Measurements from ENCODE around the gene DST.

The DST gene

GRCh38 chr6:56478202-56478601 is 164.5 kb downstream of the DST start:
- no peak for DNase-seq

DNA sequence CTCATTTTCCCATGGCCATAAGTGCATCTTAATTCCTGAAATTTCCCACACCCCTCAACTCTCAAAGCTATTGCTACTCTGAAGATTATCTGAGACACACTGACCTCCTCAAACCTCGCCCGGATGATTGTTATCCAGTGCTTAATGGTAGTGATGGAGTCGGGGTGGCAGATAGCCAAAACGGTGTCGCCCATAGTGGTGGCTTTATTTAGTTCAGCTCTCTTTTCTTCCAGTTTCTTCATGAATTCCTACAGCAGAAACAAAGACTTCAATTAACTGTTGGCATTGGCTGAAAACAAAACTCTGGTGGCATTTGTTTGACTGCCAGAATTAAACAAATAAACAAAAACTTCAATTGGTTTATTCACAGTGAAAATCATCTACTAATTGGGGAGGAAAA is 165.4 kb downstream of the DST start:
- no peak for DNase-seq

DNA sequence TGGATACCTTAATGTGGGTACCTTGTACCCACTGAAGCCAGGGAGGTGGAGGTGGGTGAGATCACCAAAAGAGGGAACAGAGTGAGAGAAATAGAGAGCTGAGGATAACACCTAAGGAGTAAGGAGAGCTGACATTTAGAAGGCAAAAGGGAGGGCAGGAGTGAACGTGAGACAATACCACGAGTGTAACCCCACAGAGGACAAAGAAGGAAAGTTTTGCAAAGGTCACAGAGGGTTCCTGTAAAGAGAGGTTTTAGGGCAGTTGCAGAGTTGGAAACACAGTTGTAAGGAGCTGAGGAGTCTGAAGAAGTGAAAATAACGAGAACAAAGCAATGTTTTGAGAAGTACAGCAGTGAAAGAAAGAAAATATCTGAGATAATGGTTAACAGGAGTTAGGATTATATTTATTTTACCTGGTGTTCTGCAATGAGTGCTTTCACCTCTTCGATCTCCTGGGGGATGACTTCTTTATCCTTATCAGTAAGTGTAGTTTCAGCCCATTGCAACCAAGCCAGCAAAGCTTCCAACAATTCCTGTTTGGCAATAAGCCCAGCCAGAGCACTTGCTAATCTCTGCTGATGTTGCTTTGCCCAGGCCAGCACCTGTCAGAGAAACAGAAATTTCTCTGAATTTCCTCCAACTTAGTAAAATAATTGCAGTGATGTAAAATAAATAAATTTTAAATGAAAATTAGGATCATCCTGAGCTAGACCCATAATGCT is 166.8 kb downstream of the DST start:
- DNase-seq, result no peak

GRCh38 chr6:56474532-56474931 is 168.2 kb downstream of the DST start:
- no peak for DNase-seq

DNA sequence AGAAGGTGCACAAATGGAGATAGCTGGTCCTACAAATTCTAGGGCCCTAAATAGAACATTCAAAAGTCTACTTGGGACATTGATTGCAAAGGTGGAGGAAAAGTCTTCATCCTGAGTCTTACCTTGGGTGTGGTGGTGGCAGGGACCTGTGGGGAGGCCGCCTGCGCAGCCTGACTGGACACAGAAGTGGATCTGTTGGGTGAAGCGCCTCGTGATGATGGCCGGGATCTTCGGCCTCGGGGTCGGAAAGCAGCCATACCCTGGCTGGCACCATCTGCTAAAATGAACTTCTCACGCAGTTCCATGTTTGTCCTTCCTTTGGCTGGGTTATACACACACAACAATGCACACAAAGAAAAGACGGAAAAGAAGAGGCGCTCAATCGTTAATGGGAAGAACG is 179.2 kb downstream of the DST start:
- DNase-seq, result no peak

DNA sequence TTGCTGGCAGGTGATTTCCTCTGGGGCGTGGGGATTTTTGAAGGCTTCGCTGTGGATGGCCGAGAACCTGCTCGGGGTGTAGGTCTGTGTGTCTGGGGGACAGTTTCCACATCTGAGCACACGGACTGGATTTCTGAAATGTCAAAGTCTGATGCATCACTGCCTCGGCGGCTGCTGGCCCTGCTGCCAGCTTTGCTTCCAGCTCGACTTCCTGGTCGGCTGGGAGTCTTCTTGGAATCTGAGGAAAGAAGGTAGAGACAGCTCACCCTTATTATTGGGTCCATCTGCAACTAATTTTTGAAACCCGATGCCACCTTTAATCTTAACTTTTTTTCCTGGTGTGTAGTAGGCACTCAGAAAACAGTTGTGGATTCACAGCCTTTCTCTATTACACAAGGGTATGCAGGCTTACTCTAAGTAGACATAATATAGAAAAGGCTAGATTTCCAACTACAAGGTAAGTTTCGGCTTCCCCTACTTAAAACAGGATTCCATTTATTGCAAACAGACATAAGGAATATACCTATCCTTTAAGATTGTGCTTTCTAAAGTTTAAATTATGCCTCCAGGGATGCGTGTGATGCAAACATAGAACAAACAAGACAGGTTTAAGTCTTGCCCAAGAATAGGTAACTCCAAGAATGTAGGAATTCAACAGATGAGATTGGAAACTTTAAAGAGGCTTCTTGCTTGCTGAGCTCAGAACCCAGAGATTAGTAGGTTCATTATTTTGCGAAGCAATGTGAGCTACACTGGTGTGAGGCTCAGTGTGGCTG is 183.5 kb downstream of the DST start:
- no peak for DNase-seq

GRCh38 chr6:56458324-56458884 is 184.3 kb downstream of the DST start:
- no peak for DNase-seq

GRCh38 chr6:56456785-56457184 is 185.9 kb downstream of the DST start:
- DNase-seq, result no peak

DNA sequence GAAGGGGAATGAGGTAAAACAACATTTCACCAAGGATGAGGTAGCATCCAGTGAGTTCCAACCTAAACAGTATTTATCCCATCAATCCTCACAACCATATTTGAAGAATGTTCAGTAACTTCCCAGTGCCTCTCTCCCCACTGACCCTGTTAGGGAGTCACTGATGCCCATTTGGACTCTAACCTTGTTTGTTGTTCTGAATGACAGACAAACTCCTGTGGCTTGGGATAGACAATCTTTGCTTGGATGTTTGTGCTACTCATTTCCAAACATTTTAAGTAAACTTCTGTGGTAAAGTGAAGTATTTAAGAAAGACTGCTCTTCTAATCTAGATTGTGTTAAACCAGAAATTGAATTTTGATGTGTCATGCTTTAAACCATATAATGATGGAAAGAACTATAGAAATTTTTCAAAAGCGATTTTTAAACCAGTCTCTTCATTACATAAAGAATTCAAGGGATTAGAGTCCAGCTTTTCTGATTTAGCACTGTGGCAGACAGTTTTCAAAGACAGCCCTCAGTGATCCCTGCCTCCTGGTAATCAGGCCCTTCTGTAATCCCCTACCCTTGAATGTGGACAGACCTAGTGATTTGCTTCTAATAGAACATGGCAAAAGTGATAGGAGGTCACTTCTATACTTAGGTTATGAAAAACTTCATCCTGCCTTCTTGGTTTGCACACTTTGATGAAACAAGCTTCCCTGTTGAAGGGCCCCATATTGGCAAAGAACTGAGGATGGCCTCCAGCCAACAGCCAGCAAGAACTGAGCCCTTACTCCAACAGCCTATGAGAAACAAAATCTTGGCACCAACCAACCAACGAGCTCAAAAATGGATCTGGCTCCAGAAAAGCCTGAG is 191.6 kb downstream of the DST start:
- no peak for DNase-seq

- no peak for DNase-seq
Observed at GRCh38 chr6:56450376-56450775, 192.3 kb downstream of the DST start.

- no peak for DNase-seq
Observed at GRCh38 chr6:56448046-56448445, 194.6 kb downstream of the DST start.

DNA sequence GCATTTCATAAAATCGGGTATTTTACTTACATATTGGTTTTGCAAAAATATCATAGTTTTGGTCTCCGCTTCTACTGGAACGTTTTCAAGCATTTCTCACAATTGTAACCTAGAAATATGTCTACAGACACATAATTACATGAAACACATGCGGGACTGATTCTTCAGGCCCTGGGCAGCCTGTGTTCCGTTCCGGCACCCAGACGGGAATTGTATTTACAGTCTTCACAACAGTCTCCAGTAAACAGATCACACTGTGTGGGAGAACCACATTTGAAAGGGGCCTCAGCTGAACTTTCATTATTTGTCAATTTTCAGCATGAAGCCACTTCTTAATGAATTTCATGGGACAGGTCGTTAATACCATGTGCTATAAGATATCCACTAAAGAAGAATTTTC is 196.9 kb downstream of the DST start:
- DNase-seq, result no peak

- no peak for DNase-seq
Observed at GRCh38 chr6:56444855-56445254, 197.8 kb downstream of the DST start.

GRCh38 chr6:56440551-56440981 is 202.1 kb downstream of the DST start:
- DNase-seq, result no peak

DNA sequence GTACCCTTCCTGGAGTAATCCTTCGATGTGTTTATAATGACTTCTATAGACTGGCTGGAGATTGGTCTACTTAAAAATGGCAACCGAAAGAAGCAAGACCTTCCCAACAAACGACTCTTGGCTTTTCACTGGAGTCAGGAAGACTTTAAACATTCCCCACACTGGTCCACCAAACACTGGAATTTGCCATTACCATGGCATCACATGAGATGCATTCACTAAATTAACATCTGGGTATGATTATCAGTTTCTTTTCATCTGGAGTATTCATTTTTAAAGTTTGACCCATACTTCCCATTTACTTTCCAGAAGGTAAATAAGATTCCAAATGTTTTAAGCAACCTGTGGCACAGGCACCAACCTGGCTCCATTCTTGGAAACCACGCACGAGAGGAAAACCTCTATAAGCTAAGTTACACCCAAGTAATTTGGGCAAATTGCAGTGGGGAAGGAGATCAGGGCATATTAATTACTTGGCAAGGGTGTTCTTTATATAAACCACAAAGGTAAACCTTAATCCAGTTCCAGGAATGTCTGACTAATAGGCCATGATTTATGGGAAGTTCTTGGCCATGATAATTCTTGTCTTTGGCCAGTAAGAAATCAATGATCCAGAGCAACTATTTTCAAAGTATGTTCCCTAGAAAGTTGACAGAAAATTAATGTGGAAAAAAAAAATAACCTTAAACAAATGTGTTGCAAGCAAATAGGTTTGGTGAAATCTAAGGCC is 205.4 kb downstream of the DST start:
- DNase-seq, result no peak

- no peak for DNase-seq
Observed at GRCh38 chr6:56435754-56436153, 206.9 kb downstream of the DST start.

DNA sequence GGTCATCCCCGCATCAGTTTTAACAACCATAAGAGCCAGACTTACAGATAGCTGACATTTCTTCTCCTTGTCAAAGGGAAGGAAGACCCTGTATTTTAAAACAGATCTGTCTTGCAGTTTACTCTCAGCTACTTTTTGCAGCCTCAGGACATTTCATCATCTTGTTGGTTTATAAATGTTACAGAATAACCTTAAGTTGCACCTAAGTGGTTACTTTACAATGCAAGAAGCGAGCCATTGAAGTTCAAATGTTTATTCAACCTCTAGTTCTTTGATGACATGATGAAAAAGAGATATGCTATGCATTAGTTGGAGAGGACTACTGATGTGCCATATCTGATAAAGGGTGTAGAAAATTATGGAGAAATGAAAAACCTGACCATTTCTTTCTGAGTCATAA is 207.4 kb downstream of the DST start:
- DNase-seq, result no peak

DNA sequence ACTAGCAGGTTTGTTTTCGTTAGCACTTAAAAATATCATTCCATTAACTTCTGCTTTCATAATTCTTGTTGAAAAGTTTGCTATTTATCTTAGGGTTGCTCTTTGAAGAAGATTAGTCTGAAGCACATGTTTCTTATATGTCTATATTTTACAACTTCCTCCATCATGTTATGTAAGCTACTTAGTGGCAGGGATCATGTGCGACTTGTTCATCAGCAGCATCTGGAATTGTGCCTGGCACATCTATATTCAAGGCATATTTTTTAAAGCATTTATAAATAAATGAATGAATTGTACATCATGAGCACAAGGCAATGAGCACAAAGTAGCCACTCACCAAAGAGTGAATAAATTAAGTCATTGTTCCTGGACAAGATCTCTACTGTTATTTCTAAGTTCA is 208.1 kb downstream of the DST start:
- no peak for DNase-seq

- no peak for DNase-seq
Observed at GRCh38 chr6:56433119-56433518, 209.6 kb downstream of the DST start.

DNA sequence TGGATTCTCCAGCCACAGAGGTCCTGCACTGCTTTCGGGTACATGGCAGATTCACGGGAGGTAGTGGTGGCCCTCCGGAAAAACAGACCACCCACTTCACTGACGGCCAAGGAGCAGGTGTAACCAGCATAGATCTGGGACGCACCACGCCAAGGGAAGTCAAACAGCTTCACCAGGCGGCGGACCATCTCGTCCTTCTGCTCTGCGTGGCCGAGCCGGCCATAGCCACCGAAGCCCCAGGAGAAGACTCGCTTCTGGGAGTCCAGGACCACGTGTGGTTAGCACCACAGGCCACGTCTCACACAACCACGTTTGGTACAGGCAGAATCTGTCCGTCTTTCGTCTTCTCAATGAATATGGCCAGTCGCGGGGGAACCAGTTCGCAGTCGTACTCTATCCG is 210.5 kb downstream of the DST start:
- no peak for DNase-seq

DNA sequence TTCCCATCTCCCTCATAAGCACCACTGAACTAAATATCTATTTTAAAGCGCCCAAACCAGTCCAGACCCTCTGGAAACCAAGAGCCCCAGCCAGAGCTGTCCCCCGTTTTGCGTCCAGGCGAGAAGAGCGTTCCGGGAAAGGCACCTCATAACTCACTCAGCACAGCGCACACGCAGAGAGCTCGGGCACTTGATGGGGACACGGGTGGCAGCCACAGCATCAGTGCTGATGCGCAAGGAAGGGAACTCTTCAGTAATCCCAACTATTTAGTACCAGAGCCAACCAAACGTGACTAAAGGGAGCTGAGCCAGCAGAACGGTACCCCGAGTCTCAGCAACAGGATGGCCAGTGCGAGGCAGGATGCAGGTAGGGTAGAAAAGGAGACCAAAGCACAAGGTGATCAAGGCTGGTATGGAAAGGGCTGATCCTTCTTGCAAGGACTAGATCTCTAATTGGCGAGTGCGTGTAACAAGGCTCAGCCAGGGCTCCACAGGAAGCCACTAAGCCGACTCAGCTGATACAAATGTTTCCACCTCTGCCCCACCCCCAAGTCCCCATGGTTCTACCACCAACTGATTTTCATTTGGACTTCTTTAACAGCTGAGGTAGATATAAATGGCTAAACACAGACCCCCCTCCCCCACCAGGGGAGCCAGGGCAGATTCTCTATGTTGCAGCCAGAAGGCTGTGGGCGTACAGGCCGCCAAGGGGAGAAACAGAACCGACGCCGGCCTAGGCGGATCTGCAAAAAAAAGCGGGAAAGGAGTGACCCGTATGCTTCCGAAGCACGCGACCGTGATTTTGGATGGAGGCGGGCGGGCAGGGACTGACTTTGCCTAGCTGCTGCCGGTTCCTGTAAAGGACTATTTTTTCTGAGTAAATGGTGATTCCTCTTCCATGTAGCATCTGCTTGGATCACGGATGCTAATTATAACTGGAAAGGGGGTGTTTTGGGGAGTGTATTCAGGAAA is 211.8 kb downstream of the DST start:
- DNase-seq, result no peak
